ENCODE results near the gene SPTBN4.
"Not testable (repeated sequence)": the region's sequence is repeated elsewhere in the genome, so short reads cannot be mapped to it uniquely, and the experiment has no call there.

The SPTBN4 gene

GRCh38 chr19:40472516-40472915 lies 5.7 kb downstream of the SPTBN4 start:
- TF ChIP-seq CTCF (IDR thresholded peaks at IDR 0.05), result no peak
- H2AFZ ChIP-seq, result no peak overlapping the region
- H3K79me2 ChIP-seq, result no peaks in the 10 kb centered on the region
- no peak overlapping the region for H3K4me3 ChIP-seq (ENCODE audit: low read depth, low read length)
- no peaks in the 10 kb centered on the region for H3K36me3 ChIP-seq (ENCODE audit: control insufficient read depth, insufficient read depth, low read length)
- H3K27me3 ChIP-seq (ENCODE audit: control insufficient read depth, insufficient read depth, low read length), result no peaks in the 10 kb centered on the region
- no peaks in the 10 kb centered on the region for H3K4me1 ChIP-seq
- H3K4me2 ChIP-seq (ENCODE audit: low read length), result no peak overlapping the region
- no peaks in the 10 kb centered on the region for H3K9me3 ChIP-seq (ENCODE audit: control insufficient read depth, low read length)
- H3K27ac ChIP-seq, result no peak overlapping the region
- H3K9ac ChIP-seq, result no peak overlapping the region

GRCh38 chr19:40474737-40475136 lies 7.9 kb downstream of the SPTBN4 start:
- H2AFZ ChIP-seq, result no peak overlapping the region
- no peak overlapping the region for H3K9ac ChIP-seq
- no peaks in the 10 kb centered on the region for H3K4me1 ChIP-seq
- H3K27ac ChIP-seq, result no peak overlapping the region
- no peak for TF ChIP-seq CTCF (IDR thresholded peaks at IDR 0.05)
- no peak overlapping the region for H3K4me3 ChIP-seq (ENCODE audit: low read depth, low read length)
- H3K9me3 ChIP-seq (ENCODE audit: control insufficient read depth, low read length), result no peaks in the 10 kb centered on the region
- no peaks in the 10 kb centered on the region for H3K27me3 ChIP-seq (ENCODE audit: control insufficient read depth, insufficient read depth, low read length)
- H3K4me2 ChIP-seq (ENCODE audit: low read length), result no peak overlapping the region
- no peaks in the 10 kb centered on the region for H3K79me2 ChIP-seq
- no peaks in the 10 kb centered on the region for H3K36me3 ChIP-seq (ENCODE audit: control insufficient read depth, insufficient read depth, low read length)

- not testable (repeated sequence) for H3K79me2 ChIP-seq; H3K4me3 ChIP-seq (ENCODE audit: low read depth, low read length)
These were observed 9.3 kb downstream of the SPTBN4 start for GRCh38 chr19:40475878-40476644.

GRCh38 chr19:40486017-40486416 lies 19.2 kb downstream of the SPTBN4 start:
- H3K4me1 ChIP-seq, result no peaks in the 10 kb centered on the region
- no peaks in the 10 kb centered on the region for H3K27me3 ChIP-seq (ENCODE audit: control insufficient read depth, insufficient read depth, low read length)
- no peaks in the 10 kb centered on the region for H3K9me3 ChIP-seq (ENCODE audit: control insufficient read depth, low read length)
- H3K27ac ChIP-seq, result no peak overlapping the region
- H3K4me2 ChIP-seq (ENCODE audit: low read length), result no peak overlapping the region
- TF ChIP-seq CTCF (IDR thresholded peaks at IDR 0.05), result no peak
- H3K4me3 ChIP-seq (ENCODE audit: low read depth, low read length), result no peak overlapping the region
- H2AFZ ChIP-seq, result no peak overlapping the region
- H3K9ac ChIP-seq, result no peak overlapping the region
- H3K36me3 ChIP-seq (ENCODE audit: control insufficient read depth, insufficient read depth, low read length), result no peaks in the 10 kb centered on the region
- no peaks in the 10 kb centered on the region for H3K79me2 ChIP-seq

More at GRCh38 chr19:40475878-40476644, 9.3 kb downstream of the SPTBN4 start:
- not testable (repeated sequence) for H3K27me3 ChIP-seq (ENCODE audit: control insufficient read depth, insufficient read depth, low read length); H3K36me3 ChIP-seq (ENCODE audit: control insufficient read depth, insufficient read depth, low read length); H3K27ac ChIP-seq; H3K4me1 ChIP-seq; H2AFZ ChIP-seq; H3K4me2 ChIP-seq (ENCODE audit: low read length); H3K9ac ChIP-seq; H3K9me3 ChIP-seq (ENCODE audit: control insufficient read depth, low read length)

GRCh38 chr19:40489882-40490230 lies 23.1 kb downstream of the SPTBN4 start:
- H3K9me3 ChIP-seq (ENCODE audit: control insufficient read depth, low read length), result no peaks in the 10 kb centered on the region
- no peaks in the 10 kb centered on the region for H3K4me1 ChIP-seq
- no peaks in the 10 kb centered on the region for H3K27me3 ChIP-seq (ENCODE audit: control insufficient read depth, insufficient read depth, low read length)
- no peak overlapping the region for H3K4me2 ChIP-seq (ENCODE audit: low read length)
- no peaks in the 10 kb centered on the region for H3K79me2 ChIP-seq
- H2AFZ ChIP-seq, result no peak overlapping the region
- H3K27ac ChIP-seq, result no peak overlapping the region
- no peak overlapping the region for H3K4me3 ChIP-seq (ENCODE audit: low read depth, low read length)
- no peaks in the 10 kb centered on the region for H3K36me3 ChIP-seq (ENCODE audit: control insufficient read depth, insufficient read depth, low read length)
- H3K9ac ChIP-seq, result no peak overlapping the region
- no peak for TF ChIP-seq CTCF (IDR thresholded peaks at IDR 0.05)

All from parathyroid adenoma (tissue), 2 donors.